Gastroesophageal sphincter (tissue), 3 donors: ENCODE measurements around the gene RITA1.

ENCODE experiments used
- POLR2A ChIP-seq, 2 donors: fragments of 450-650 bp; IDR thresholded peaks; one replicate each; pipeline ENCODE4 v1.6.1; 2017; ENCODE audit warnings: antibody characterized with exemption in 2 of 2, mild to moderate bottlenecking in 2 of 2, moderate library complexity in 1 of 2
- TF ChIP-seq, protein P1 (sequence below), 4 experiments: fragments of 200-600 bp in 2 of 4; fragments of 450-650 bp in 2 of 4; sonication (generic) in 1 of 4; IDR thresholded peaks; one replicate each; pipeline ENCODE4 v1.5.1; 2017 to 2019; ENCODE audit warnings: antibody characterized with exemption in 4 of 4, mild to moderate bottlenecking in 2 of 4, moderate library complexity in 2 of 4

DNA sequence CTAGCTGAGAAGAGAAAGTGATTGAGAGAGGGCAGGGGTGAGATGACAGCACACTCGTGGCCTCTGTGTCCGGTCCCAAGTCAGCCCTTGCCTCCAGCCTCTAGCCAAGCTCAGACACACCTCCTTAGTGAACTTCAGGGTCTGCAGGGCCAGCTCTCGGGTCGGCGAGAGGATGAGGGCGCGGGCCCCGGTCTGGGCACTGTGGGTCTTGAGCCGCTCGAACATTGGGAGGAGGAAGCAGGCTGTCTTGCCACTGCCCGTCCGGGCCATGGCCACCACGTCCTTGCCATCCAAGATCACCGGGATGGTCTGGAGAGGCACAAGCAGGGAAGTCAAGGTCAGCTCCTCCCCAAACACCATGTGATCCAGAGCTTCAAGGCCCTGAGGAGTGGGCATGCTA is 6.5 kb upstream of the RITA1 start:
- TF ChIP-seq, protein P1, sequence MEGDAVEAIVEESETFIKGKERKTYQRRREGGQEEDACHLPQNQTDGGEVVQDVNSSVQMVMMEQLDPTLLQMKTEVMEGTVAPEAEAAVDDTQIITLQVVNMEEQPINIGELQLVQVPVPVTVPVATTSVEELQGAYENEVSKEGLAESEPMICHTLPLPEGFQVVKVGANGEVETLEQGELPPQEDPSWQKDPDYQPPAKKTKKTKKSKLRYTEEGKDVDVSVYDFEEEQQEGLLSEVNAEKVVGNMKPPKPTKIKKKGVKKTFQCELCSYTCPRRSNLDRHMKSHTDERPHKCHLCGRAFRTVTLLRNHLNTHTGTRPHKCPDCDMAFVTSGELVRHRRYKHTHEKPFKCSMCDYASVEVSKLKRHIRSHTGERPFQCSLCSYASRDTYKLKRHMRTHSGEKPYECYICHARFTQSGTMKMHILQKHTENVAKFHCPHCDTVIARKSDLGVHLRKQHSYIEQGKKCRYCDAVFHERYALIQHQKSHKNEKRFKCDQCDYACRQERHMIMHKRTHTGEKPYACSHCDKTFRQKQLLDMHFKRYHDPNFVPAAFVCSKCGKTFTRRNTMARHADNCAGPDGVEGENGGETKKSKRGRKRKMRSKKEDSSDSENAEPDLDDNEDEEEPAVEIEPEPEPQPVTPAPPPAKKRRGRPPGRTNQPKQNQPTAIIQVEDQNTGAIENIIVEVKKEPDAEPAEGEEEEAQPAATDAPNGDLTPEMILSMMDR (IDR thresholded peaks at IDR 0.05) = no peak
- no peak for TF ChIP-seq POLR2A (IDR thresholded peaks at IDR 0.05)
